Activated naive CD4-positive, alpha-beta T cell treated with anti-CD3 and anti-CD28 coated beads, Interleukin-2, amount 50 U/mL, for 72 hours (primary cell): ENCODE measurements around the gene CCNA1. TPM values are rescaled to one million over a fixed set of nuclear protein-coding genes. Genes with fewer than 3 reads are reported as not detected.

Source experiments
- ATAC-seq, 2 donors: fragments of 150-1000 bp; cut with Tn5 transposase; 2 replicates each; pipeline ENCODE4 v1.10.0; 2021; ENCODE audit warnings: mild to moderate bottlenecking in 2 of 2, moderate library complexity in 2 of 2
- DNase-seq, 2 donors: peaks; one replicate each; pipeline ENCODE4 v3.0.0; 2021 to 2022; ENCODE audit warnings: low spot score in 2 of 2
- H3K27ac Mint-ChIP-seq, 2 donors: one replicate each; pipeline ENCODE4 v1.8.0; 2022; ENCODE audit warnings: mild to moderate bottlenecking in 2 of 2, mixed read lengths in 2 of 2
- H3K36me3 Mint-ChIP-seq, 2 donors: one replicate each; pipeline ENCODE4 v1.8.0; 2022; ENCODE audit warnings: mixed read lengths in 2 of 2
- H3K9me3 Mint-ChIP-seq, 2 donors: one replicate each; pipeline ENCODE4 v1.8.0; 2022; ENCODE audit warnings: mixed read lengths in 2 of 2
- total RNA-seq, 2 donors: library from RNA; stranded (reverse); gene quantifications; one replicate each; pipeline ENCODE4 v1.2.3, GENCODE V29; 2022

CCNA1 gene
- total RNA-seq, 2 donors from 2014 or later, result 0.70 TPM; not detected in 1

- no peak for DNase-seq
- ATAC-seq, result peak in 1 of 2 donors; percentile 73
- H3K9me3 Mint-ChIP-seq, result no peaks in the 10 kb centered on the region
- H3K27ac Mint-ChIP-seq, result no peak overlapping the region
- no peaks in the 10 kb centered on the region for H3K36me3 Mint-ChIP-seq
Observed at GRCh38 chr13:36438594-36439483, 6.5 kb downstream of the CCNA1 start.

GRCh38 chr13:36445278-36445677 lies 13.0 kb downstream of the CCNA1 start:
- Mint-ChIP-seq H3K36me3 (no peaks in the 10 kb centered on the region), H3K27ac (no peak overlapping the region), H3K9me3 (no peaks in the 10 kb centered on the region)
- ATAC-seq (no peak), DNase-seq (no peak)

GRCh38 chr13:36445891-36446351 lies 13.6 kb downstream of the CCNA1 start:
- no peak overlapping the region for H3K27ac Mint-ChIP-seq
- no peaks in the 10 kb centered on the region for H3K9me3 Mint-ChIP-seq
- no peaks in the 10 kb centered on the region for H3K36me3 Mint-ChIP-seq
- ATAC-seq (no peak), DNase-seq (no peak)

- Mint-ChIP-seq H3K36me3 (no peaks in the 10 kb centered on the region), H3K27ac (no peak overlapping the region), H3K9me3 (no peaks in the 10 kb centered on the region)
- DNase-seq (no peak), ATAC-seq (no peak)
Observed at GRCh38 chr13:36447501-36447900, 15.2 kb downstream of the CCNA1 start.

- no peak for DNase-seq
- Mint-ChIP-seq H3K27ac (no peak overlapping the region), H3K9me3 (no peaks in the 10 kb centered on the region), H3K36me3 (no peaks in the 10 kb centered on the region)
- ATAC-seq, result no peak
Observed at GRCh38 chr13:36450534-36450933, 18.2 kb downstream of the CCNA1 start.

- Mint-ChIP-seq H3K27ac (no peak overlapping the region), H3K9me3 (no peaks in the 10 kb centered on the region)
- ATAC-seq, result no peak
Observed at GRCh38 chr13:36453516-36453915, 21.2 kb downstream of the CCNA1 start.

GRCh38 chr13:36454121-36454520 lies 21.8 kb downstream of the CCNA1 start:
- DNase-seq, result no peak
- Mint-ChIP-seq H3K36me3 (no peaks in the 10 kb centered on the region), H3K9me3 (no peaks in the 10 kb centered on the region), H3K27ac (no peak overlapping the region)
- ATAC-seq, result no peak

More at GRCh38 chr13:36453516-36453915, 21.2 kb downstream of the CCNA1 start:
- no peak for DNase-seq
- H3K36me3 Mint-ChIP-seq, result no peaks in the 10 kb centered on the region

- no peaks in the 10 kb centered on the region for H3K36me3 Mint-ChIP-seq
- H3K27ac Mint-ChIP-seq, result no peak overlapping the region
- no peaks in the 10 kb centered on the region for H3K9me3 Mint-ChIP-seq
- DNase-seq (no peak), ATAC-seq (no peak)
Observed at GRCh38 chr13:36454987-36455386, 22.7 kb downstream of the CCNA1 start.

GRCh38 chr13:36456577-36456976 lies 24.3 kb downstream of the CCNA1 start:
- ATAC-seq, result no peak
- H3K27ac Mint-ChIP-seq, result no peak overlapping the region
- H3K9me3 Mint-ChIP-seq, result no peaks in the 10 kb centered on the region
- DNase-seq, result no peak
- H3K36me3 Mint-ChIP-seq, result no peaks in the 10 kb centered on the region

GRCh38 chr13:36461506-36461905 lies 29.2 kb downstream of the CCNA1 start:
- ATAC-seq (no peak), DNase-seq (no peak)
- Mint-ChIP-seq H3K9me3 (no peaks in the 10 kb centered on the region), H3K36me3 (no peaks in the 10 kb centered on the region), H3K27ac (no peak overlapping the region)

GRCh38 chr13:36475468-36475867 lies 43.2 kb downstream of the CCNA1 start:
- no peak for ATAC-seq

GRCh38 chr13:36476661-36477060 lies 44.4 kb downstream of the CCNA1 start:
- Mint-ChIP-seq H3K27ac (no peak overlapping the region), H3K36me3 (peaks cover 0 to 15% of the 10 kb centered on the region in 2 donors), H3K9me3 (peaks cover 13 to 20% of the 10 kb centered on the region in 2 donors)
- ATAC-seq, result no peak
- DNase-seq, result no peak

More at GRCh38 chr13:36475468-36475867, 43.2 kb downstream of the CCNA1 start:
- peaks cover 0 to 21% of the 10 kb centered on the region in 2 donors for H3K36me3 Mint-ChIP-seq
- no peak for DNase-seq
- H3K9me3 Mint-ChIP-seq, result peaks cover 15 to 17% of the 10 kb centered on the region in 2 donors
- H3K27ac Mint-ChIP-seq, result no peak overlapping the region

GRCh38 chr13:36480726-36481427 lies 48.6 kb downstream of the CCNA1 start:
- Mint-ChIP-seq H3K27ac (no peak overlapping the region), H3K36me3 (no peaks in the 10 kb centered on the region), H3K9me3 (peaks cover 6 to 9% of the 10 kb centered on the region in 2 donors)
- ATAC-seq (no peak), DNase-seq (no peak)

- peaks cover 0 to under 1% of the 10 kb centered on the region in 2 donors for H3K9me3 Mint-ChIP-seq
- ATAC-seq (no peak), DNase-seq (no peak)
Observed at GRCh38 chr13:36490055-36490454, 57.8 kb downstream of the CCNA1 start.

More at GRCh38 chr13:36490055-36490454, 57.8 kb downstream of the CCNA1 start:
- Mint-ChIP-seq H3K27ac (no peak overlapping the region), H3K36me3 (peaks cover 0 to 6% of the 10 kb centered on the region in 2 donors)
